Measurements from ENCODE around the gene WNT4.

- no peak for TF ChIP-seq CTCF (IDR thresholded peaks at IDR 0.05)
- TF ChIP-seq EP300 (IDR thresholded peaks at IDR 0.05), result no peak
These were observed 62.7 kb downstream of the WNT4 start for GRCh38 chr1:22080191-22080590.
